Measurements from ENCODE around the gene NUDT15. TPM values are rescaled to one million over a fixed set of nuclear protein-coding genes. Genes with fewer than 3 reads are reported as not detected.

NUDT15 gene
- total and polyA plus RNA-seq, 10 of the 15 experiments (the other 5 are each of a cell fraction or from before 2014, with no cell fraction given) = 11.4 to 26.7 (median 18.0) TPM

GRCh38 chr13:48078251-48078656 is 40.7 kb downstream of the NUDT15 start (continued):
- TF ChIP-seq POU2F2 (IDR thresholded peaks at IDR 0.05; ENCODE audit: borderline replicate concordance, low read depth, low read length) (peak; percentile 61; the same call in 1 of the 3 replicates), STAT3 (IDR thresholded peaks at IDR 0.05; ENCODE audit: low read depth, low read length) (no peak), BCL11A (IDR thresholded peaks at IDR 0.05; ENCODE audit: low read depth, low read length) (peak; percentile 53; the same call in 1 of the 2 replicates), GATAD2B (conservative IDR thresholded peaks at IDR 0.05; ENCODE audit: low read depth) (peak; percentile 68; the same call in 1 of the 2 replicates), NFYA (IDR thresholded peaks at IDR 0.05; ENCODE audit: borderline replicate concordance, low read depth, low read length) (no peak), PAX5 (IDR thresholded peaks at IDR 0.05; ENCODE audit: borderline replicate concordance, low read depth, low read length) (0 out of 2 replicates have a peak, but pooled peaks have one; percentile 38), CBFB (IDR thresholded peaks at IDR 0.05; ENCODE audit: low read depth) (0 out of 2 replicates have a peak, but pooled peaks have one; percentile 41), KAT2A (conservative IDR thresholded peaks at IDR 0.05; ENCODE audit: control insufficient read depth, low read depth, low read length) (no peak), RELA (IDR thresholded peaks at IDR 0.05; ENCODE audit: borderline replicate concordance, partially characterized antibody) (peak; percentile 38)

- no peak overlapping the region for H3K9ac ChIP-seq (ENCODE audit: control insufficient read depth, insufficient read depth, low read length)
Observed at GRCh38 chr13:48081739-48082138, 44.2 kb downstream of the NUDT15 start.

More at GRCh38 chr13:48081739-48082138, 44.2 kb downstream of the NUDT15 start:
- Histone ChIP-seq H3K27me3 (replicated peaks in 1 of 2; ENCODE audit: control insufficient read depth in 2 of 2, insufficient read depth in 2 of 2, low read length in 1 of 2) (no peaks in the 10 kb centered on the region), H3K9me3 (replicated peaks; ENCODE audit: control insufficient read depth, insufficient read depth, low read length) (no peaks in the 10 kb centered on the region; the same call in 2 of the 3 replicates), H2AFZ (ENCODE audit: control insufficient read depth, low read depth, low read length) (no peak overlapping the region), H4K20me1 (ENCODE audit: control insufficient read depth, insufficient read depth) (no peaks in the 10 kb centered on the region), H3K4me1 (ENCODE audit: control insufficient read depth, insufficient read depth, low read length) (peaks cover 7% of the 10 kb centered on the region), H3K4me3 (no peak overlapping the region), H3K27ac (ENCODE audit: control insufficient read depth, insufficient read depth) (no peak overlapping the region), H3K4me2 (ENCODE audit: control insufficient read depth, insufficient read depth) (no peak overlapping the region), H3K79me2 (ENCODE audit: control insufficient read depth, insufficient read depth, low read length) (no peaks in the 10 kb centered on the region; the same call in none of the 2 replicates), H3K36me3 (ENCODE audit: control insufficient read depth in 2 of 2, insufficient read depth in 2 of 2, low read length in 1 of 2) (peaks cover 4 to 31% of the 10 kb centered on the region in 2 experiments; a peak in 3 of 4 replicates)
- in situ Hi-C loops (cut with MboI) = no loop called here
- 99% methylated on average over 4 of the region's 4 CpGs for WGBS (ENCODE audit: insufficient coverage, insufficient replicate concordance, low lambda C conversion rate, missing lambda C conversion rate)
- DNase-seq (ENCODE audit: low read depth, low spot score) (no peak), ATAC-seq (no peak), FAIRE-seq (no peak)
- intact Hi-C loops (cut with micrococcal nuclease; ENCODE audit: unreplicated experiment) = no loop called here
- CTCF ChIA-PET = no interaction called here
- RAD21 ChIA-PET (ENCODE audit: unreplicated experiment) = no interaction called here
- POLR2A ChIA-PET = no interaction called here
- TF ChIP-seq BACH1 (IDR thresholded peaks at IDR 0.05; ENCODE audit: borderline replicate concordance) (no peak), JUND (IDR thresholded peaks at IDR 0.05; ENCODE audit: low read depth, low read length) (no peak), STAT3 (IDR thresholded peaks at IDR 0.05; ENCODE audit: low read depth, low read length) (no peak), NR2F1 (conservative IDR thresholded peaks at IDR 0.05) (no peak), MTA3 (IDR thresholded peaks at IDR 0.05; ENCODE audit: borderline replicate concordance, low read length) (no peak), RUNX3 (IDR thresholded peaks at IDR 0.05; ENCODE audit: low read length) (no peak)
- SMC1A ChIA-PET (ENCODE audit: uncharacterized antibody, unreplicated experiment) = no interaction called here
- BruUV-seq (replicated peaks) = no TSS peak

All from GM12878 (cell line).